Measurements from ENCODE around the gene EGF. TPM values are rescaled to one million over a fixed set of nuclear protein-coding genes. Genes with fewer than 3 reads are reported as not detected.
"Not testable (repeated sequence)": the region's sequence is repeated elsewhere in the genome, so short reads cannot be mapped to it uniquely, and the experiment has no call there.

Gene EGF
- total RNA-seq, 1 donor from 2014 or later = under 0.01 TPM

DNA sequence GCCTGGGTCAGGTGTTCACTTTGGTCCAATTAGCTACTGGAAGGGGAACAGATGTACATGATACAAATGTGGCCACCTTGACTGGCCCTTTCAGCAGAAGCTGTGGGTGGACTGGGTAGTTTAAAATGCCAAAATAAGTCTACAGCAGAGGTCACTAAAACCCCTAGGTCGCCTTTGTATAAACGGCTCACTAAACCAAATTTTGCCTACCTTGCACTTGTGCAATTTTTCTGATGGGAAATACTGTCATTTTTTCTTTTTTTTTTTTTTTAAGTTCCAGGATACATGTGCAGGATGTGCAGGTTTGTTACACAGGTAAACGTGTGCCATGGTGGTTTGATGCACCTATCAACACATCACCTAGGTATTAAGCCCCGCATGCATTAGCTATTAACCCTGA is 109.8 kb downstream of the EGF start:
- FAIRE-seq = no peak
- no peak for DNase-seq (ENCODE audit: low spot score in 2 of 2)

DNA sequence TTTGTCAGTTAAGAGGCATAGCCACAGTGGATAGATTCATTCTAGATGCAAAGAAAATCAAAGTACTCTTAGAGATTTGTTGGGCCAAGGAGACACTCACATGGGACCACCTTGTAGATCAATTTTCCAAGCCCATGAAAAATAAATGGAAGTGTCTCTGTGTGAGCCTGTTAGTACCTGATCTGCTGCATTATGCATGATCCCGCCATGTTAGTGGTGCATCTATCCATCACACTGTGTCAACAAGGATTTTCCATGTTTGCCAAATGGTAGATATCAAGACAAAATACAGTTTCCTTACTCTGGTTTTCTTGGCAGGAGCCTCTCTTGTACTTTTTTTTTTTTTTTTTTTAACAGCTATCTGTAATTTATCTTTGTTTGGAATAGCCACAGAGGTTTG is 112.4 kb downstream of the EGF start:
- DNase-seq (ENCODE audit: low spot score in 2 of 2) (no peak), FAIRE-seq (no peak)

DNA sequence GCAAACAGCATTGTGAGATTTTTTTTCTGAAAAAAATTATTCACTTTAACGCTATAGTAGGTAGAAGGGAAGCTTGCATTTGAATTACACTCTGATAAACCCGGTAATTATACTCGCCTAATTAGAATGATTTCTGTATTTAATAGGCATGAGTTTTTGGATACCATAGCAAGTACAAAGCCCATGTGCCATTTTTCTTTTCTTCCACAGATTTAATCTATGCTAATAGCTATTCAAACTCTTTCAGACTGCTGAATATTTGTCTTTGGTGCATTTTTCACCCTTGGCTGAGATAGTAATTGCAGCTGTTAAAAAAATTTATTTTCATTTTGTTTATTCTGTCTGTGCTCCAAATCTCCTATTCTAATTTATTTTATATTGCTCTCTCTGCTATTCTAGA is 113.0 kb downstream of the EGF start:
- DNase-seq (ENCODE audit: low spot score in 2 of 2) = no peak
- no peak for FAIRE-seq

DNA sequence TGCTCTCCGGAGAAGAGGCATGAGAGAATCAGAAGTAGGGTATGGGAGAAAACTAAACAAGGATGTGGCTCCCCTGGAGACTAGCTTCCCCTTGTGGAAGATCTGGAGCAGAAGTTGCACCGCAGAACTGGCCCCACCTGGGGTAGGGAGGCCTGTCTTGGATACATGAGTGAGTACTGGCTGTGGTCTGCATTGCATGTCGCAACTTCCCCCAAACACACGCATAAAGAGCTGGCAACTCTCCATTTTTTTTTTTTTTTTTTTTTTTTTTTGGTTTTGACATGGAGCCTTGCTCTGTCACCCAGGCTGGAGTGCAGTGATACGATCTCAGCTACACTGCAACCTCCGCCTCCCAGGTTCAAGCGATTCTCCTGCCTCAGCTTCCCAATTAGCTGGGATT is 119.9 kb downstream of the EGF start:
- FAIRE-seq (no peak), DNase-seq (ENCODE audit: low spot score in 2 of 2) (no peak)

DNA sequence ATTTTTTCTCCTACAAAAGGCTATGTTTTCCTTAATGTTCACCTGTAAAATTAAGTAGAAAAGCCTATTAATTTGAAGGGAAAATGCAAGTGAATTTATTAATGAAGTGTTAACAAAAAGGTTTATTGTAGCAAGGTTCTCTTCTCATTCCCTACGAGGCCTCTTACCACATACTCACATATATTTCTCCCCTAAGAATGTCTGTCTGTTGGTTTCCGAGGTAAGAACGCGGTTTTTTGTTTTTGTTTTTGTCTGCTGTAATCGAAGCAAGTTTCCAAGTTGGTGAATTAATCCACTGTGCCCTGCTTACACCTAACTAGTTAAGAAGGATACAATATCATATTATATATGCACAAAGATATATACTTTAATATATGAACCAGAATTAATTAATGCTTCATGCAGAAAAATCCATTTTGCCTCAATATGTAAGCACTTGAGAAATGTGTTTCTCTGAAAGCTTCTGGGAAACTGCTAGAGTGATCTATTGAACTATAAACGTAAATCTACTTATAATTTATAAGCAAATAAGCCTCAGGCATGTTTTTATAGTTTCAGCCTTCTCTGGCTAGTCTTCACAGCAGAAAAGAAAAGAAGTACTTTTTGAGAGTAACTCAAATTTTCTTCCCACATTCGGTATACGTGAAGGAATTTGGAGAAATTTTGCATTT is 120.8 kb downstream of the EGF start:
- no peak for FAIRE-seq
- DNase-seq (ENCODE audit: low spot score in 2 of 2) = no peak

DNA sequence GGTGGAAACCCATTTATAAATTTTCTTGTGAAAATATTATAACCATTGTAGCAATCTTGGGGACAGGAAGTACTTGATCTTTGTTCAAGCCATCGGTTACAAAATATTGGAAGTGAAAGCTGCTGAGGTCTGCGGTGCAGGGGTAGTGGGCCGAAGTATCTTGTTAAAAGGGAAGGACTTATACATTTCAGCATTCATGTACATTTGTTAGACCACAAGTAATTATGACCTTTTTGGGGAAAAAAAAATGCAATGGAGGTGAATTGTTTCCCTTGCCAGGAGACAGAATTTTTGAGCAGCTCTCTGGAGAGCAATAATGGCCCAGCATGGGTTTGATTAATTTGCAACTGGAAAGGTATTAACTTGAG is 121.3 kb downstream of the EGF start:
- no peak for DNase-seq (ENCODE audit: low spot score in 2 of 2)
- FAIRE-seq = no peak

DNA sequence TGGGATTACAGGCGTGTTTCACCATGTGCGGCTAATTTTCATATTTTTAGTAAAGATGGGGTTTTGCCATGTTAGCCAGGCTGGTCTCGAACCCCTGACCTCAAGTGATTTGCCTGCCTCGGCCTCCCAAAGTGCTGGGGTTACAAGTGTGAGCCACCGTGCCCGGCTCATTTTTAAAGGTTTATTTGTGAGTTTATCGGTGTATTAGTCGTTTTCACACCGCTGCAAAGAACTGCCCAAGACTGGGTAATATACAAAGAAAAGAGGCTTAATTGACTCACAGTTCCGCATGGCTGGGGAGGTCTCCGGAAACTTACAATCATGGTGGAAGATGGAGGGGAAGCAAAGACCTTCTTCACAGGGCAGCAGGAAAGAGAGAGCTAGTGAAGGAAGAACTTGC is 126.5 kb downstream of the EGF start:
- not testable (repeated sequence) for FAIRE-seq; DNase-seq (ENCODE audit: low spot score in 2 of 2)

DNA sequence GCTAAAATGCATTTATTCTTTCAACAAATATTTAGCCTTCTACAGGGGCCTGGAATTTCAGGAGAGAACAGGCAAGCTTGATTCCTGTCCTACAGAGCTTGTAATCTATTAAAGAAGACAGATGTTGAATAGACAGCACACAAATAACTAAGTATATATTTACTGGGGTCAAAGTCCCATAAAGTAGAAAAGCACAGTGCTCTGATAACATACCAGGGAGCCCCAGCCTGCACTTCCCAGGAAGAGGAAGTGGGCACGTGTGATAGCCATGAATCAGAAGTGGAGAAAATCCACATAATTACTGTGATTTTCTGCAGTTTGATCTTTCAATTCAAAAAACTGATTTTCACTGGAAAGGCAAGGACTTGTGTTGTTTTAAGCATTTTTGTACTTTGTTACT is 129.1 kb downstream of the EGF start:
- no peak for DNase-seq (ENCODE audit: low spot score in 2 of 2)
- FAIRE-seq = no peak

DNA sequence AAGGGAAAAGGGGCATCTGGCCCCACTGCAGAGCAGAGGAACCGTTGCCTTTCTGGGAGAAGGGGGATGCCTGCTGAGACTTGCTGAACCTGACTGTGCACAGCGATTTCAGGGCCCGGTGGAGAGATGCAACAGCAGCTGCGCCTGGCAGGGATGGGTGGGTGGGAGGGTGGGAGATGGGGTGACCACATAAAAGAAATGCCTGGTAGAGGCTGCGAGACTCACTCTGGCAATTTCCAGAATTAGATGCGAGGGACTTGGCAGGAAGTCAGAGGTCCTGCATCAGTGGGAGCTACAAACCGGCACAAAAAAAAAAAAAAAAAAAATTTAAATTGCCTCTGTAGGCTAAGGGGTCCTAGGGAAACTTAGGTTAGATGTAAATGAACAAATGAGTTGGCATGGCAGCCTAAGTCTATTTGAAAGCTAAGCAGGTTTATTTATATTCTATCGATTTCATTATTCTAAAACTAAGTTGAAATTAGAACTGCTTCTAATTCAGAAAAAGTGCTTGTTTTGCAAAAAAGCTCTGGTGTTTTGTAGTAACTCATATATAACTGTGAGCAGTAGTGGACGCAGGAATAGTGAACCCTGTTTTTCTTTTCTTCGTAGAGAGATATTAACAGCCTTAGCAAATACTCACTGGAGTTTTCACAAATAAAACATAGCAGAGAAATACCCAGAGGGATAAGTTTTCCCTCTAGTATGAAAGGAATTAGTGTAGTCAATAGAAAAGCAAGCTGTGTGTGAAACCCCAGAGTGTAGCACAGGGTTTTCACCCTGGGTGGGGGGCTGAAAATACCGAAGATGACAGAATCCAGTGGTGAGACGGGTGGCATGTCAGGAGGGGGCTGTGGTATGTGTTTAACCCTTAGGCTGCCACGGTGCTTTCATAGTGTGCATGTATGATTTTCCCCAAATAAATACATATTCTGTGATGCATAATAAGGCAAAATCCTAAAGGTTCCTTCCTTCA is 130.1 kb downstream of the EGF start:
- DNase-seq (ENCODE audit: low spot score in 2 of 2) (no peak), FAIRE-seq (no peak)

DNA sequence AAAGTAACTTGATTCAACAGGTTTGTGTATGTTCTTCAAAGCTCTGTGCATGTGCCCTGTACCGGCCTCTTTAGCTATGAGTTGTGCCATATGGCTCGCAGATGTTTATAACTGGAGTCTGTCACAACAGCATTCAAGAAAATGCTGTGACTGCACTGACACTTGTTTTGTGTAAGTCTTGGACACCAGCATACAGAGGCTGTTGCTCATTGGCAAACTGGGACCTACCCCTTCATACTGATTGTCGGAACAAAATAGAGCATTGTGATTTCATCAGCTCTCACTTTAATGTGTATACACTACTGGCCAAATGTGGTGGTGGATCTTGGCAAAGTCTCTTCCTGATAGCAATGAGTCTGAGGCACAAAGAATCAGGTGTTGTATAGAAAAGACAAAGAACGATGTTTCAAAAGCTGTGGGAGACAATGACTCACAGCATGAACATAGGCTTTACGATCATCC is 133.9 kb downstream of the EGF start:
- DNase-seq (ENCODE audit: low spot score in 2 of 2) = no peak

DNA sequence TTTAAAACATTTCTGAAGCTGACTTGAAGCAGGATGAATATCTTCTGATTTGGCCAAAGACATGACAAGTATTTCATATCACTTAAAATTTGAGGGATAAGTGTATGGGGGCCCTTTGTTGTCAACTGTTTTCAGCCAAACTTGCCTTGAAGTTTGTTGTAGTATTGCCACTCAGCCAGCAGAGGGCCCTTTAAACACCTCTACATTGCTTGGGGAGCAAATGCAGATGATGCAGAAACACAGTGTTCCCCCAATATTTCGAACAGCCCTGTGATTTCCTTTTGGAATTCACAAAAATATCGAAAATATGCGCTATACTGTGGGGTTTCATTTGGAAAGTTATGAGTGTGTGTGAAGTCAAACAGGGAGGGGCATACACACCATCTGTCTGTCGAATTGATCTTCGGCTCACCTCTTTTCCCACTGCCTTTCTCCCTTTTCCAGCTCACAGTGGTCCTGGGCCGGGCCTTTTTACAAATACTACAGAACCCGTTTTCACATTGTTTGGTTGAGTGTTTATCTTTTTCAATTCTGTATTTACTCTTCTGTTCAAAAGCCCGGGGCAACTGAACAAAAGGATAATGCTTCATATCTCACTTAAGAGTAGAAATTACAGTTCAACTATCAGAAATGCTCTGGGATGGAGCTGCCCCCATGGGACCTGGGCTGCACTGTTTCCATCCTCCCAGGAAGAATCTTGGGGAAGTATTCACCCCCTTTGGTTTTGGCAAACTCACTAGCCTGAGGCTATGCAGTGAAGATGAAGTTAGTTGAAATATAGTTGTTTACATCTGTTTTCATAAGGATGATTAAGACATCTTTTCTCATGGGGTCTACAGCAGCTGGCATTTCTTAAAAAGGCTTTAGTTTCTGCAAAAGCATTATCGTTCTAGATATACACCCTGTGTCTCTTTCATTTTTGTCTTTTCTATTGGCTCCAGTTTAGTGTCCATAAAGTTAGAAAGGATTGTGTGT is 137.6 kb downstream of the EGF start:
- FAIRE-seq (no peak), DNase-seq (ENCODE audit: low spot score in 2 of 2) (peak; percentile 8 to 33)

More for the DNA sequence above, 133.9 kb downstream of the EGF start:
- FAIRE-seq = no peak

DNA sequence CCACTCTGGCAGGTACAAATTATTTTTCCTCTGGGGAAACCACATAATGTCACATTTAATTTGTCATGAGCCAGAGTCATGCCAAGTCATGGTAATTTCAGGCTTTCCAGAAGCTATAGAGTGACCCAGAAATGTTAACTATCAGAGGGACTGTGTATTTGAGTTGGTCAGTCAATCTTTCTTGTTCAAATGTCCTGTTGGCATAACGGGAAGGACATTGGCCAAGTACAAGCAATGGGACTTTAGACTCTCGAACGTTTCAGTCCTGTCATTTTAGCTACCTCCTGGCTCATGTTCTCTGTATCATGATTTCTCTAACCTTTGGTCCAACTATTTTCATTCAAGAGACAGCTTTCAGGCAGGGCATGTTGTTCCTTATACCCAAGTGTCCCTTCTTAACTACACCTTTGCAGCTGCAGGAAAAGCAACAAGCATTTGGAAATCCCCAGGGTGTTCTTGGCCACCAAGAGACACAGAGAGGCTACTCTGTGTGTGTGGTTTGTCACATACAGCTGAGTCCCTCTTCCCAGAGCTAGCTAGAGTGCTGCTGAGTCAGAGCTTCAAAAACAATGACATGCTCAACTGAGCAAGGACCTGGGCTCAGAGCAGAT is 142.6 kb downstream of the EGF start:
- FAIRE-seq (no peak), DNase-seq (ENCODE audit: low spot score in 2 of 2) (no peak)

DNA sequence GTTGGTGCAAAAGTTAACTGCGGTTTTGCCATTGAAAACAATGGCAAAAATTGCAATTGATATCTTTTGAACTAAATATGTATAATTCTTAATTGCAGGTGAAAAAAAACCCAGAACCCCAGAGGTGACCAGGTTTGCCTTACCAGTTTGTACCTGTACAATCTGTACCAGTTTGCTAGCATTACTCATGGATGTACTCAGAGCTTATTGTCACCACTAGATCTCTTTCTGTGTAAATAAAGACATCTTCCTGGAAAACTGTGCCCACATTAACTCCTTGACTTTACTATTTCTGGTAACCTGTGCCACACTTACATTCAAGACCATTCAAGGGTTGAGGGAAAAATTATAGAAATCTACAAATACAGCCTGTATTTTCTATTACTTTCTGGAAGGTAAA is 146.0 kb downstream of the EGF start:
- FAIRE-seq = no peak
- no peak for DNase-seq (ENCODE audit: low spot score in 2 of 2)

DNA sequence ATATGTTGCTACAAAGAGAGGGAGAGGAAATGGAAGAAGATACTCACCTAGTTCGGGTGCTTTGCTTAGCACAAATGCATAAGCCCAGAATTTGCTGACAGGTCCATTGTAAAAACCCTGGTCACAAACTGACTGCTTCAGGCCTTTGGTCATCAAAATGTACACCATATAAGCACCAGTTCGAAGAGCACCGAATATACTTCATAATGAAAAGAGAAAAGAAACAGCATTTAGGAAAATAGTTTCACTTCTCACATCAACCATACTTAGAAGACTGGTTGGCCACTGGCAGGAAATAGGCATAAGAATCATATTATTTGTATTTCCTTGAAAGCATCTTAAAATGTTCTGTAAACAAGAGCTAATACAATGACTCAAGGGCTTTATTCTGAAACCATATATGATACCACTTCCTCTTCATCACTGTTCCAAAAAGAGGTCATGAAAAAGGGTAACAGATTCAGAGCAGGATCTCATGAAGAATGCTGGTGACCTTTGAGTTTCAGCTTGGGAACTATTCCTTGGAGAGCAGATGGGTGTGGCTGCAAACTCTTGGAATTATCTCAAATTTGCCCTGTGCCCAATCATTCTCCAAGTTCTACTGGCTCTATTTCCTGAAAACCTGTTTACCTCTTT is 147.0 kb downstream of the EGF start:
- DNase-seq (ENCODE audit: low spot score in 2 of 2) = no peak
- no peak for FAIRE-seq

DNA sequence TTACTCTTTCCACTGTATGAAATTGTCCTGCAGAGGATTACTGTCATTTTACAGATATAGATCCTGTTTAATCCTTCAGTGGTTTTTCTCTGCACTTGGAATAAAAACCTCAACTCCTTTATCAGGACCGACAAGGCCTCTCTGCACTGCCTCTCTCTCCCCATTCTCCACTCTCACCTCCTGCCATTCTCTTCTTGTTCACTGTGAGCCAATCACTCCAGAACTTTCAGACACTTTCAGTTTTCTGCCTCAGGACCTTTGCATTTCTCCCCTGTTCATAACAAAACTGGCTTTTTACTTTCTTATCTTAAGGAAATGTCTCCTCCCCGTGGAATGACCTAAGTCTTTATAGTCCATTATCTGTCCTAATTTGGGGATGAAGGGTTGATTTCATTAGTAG is 148.4 kb downstream of the EGF start:
- no peak for FAIRE-seq
- DNase-seq (ENCODE audit: low spot score in 2 of 2) = no peak

Small RNAs within 50 kb of the gene (small RNA-seq; reads per million reads assigned to genes)
- not detected for gene RNU6-35P

Other genes with a start within 250 kb of the EGF start
- 22.4 TPM for gene CASP6, start 209.4 kb upstream of the EGF start, total RNA-seq
- gene PLA2G12A, start 182.8 kb upstream of the EGF start, total RNA-seq = 24.5 TPM
- 4.5 TPM for gene CFI, start 110.9 kb upstream of the EGF start, total RNA-seq
- 3.7 TPM for gene GAR1, start 97.1 kb upstream of the EGF start, total RNA-seq
- gene RRH, start 84.9 kb upstream of the EGF start, total RNA-seq = 0.41 TPM
- not detected for gene LRIT3, start 64.8 kb upstream of the EGF start, total RNA-seq

Measured in frontal cortex (tissue), 4 donors.